ENCODE data around the gene IKBKG.

IKBKG gene

GRCh38 chrX:154506483-154507332 lies 40.7 kb upstream of the IKBKG start:
- Histone ChIP-seq H3K4me3 (ENCODE audit: severe bottlenecking) (no peak overlapping the region), H3K9me3 (ENCODE audit: severe bottlenecking) (no peaks in the 10 kb centered on the region), H3K27ac (ENCODE audit: poor library complexity, severe bottlenecking) (peak overlapping the region; percentile 40), H3K36me3 (ENCODE audit: low read depth) (no peaks in the 10 kb centered on the region), H3K27me3 (ENCODE audit: insufficient read depth, poor library complexity, severe bottlenecking) (no peaks in the 10 kb centered on the region), H3K4me1 (ENCODE audit: insufficient read depth, poor library complexity, severe bottlenecking) (peaks cover 2% of the 10 kb centered on the region)
- DNase-seq (ENCODE audit: low spot score) (no peak), ATAC-seq (ENCODE audit: low read depth) (no peak)
- no peak for TF ChIP-seq CTCF (IDR thresholded peaks at IDR 0.05; ENCODE audit: poor library complexity, severe bottlenecking)

GRCh38 chrX:154507673-154508383 lies 39.6 kb upstream of the IKBKG start:
- TF ChIP-seq CTCF (IDR thresholded peaks at IDR 0.05; ENCODE audit: poor library complexity, severe bottlenecking): no peak
- H3K27ac ChIP-seq (ENCODE audit: poor library complexity, severe bottlenecking): no peak overlapping the region
- peaks cover 2% of the 10 kb centered on the region for H3K4me1 ChIP-seq (ENCODE audit: insufficient read depth, poor library complexity, severe bottlenecking)
- ATAC-seq (ENCODE audit: low read depth) (no peak), DNase-seq (ENCODE audit: low spot score) (no peak)
- H3K36me3 ChIP-seq (ENCODE audit: low read depth): no peaks in the 10 kb centered on the region
- H3K27me3 ChIP-seq (ENCODE audit: insufficient read depth, poor library complexity, severe bottlenecking): no peaks in the 10 kb centered on the region
- H3K9me3 ChIP-seq (ENCODE audit: severe bottlenecking): no peaks in the 10 kb centered on the region
- H3K4me3 ChIP-seq (ENCODE audit: severe bottlenecking): no peak overlapping the region

GRCh38 chrX:154508384-154508745 lies 39.1 kb upstream of the IKBKG start:
- no peak for TF ChIP-seq CTCF (IDR thresholded peaks at IDR 0.05; ENCODE audit: poor library complexity, severe bottlenecking)
- Histone ChIP-seq H3K27ac (ENCODE audit: poor library complexity, severe bottlenecking) (no peak overlapping the region), H3K9me3 (ENCODE audit: severe bottlenecking) (no peaks in the 10 kb centered on the region), H3K27me3 (ENCODE audit: insufficient read depth, poor library complexity, severe bottlenecking) (no peaks in the 10 kb centered on the region), H3K4me1 (ENCODE audit: insufficient read depth, poor library complexity, severe bottlenecking) (peaks cover 2% of the 10 kb centered on the region), H3K36me3 (ENCODE audit: low read depth) (no peaks in the 10 kb centered on the region), H3K4me3 (ENCODE audit: severe bottlenecking) (no peak overlapping the region)
- no peak for ATAC-seq (ENCODE audit: low read depth)
- no peak for DNase-seq (ENCODE audit: low spot score)

GRCh38 chrX:154509455-154509854 lies 38.0 kb upstream of the IKBKG start:
- no peak for TF ChIP-seq CTCF (IDR thresholded peaks at IDR 0.05; ENCODE audit: poor library complexity, severe bottlenecking)
- Histone ChIP-seq H3K4me3 (ENCODE audit: severe bottlenecking) (no peak overlapping the region), H3K4me1 (ENCODE audit: insufficient read depth, poor library complexity, severe bottlenecking) (peaks cover 2% of the 10 kb centered on the region), H3K36me3 (ENCODE audit: low read depth) (no peaks in the 10 kb centered on the region), H3K9me3 (ENCODE audit: severe bottlenecking) (no peaks in the 10 kb centered on the region), H3K27ac (ENCODE audit: poor library complexity, severe bottlenecking) (no peak overlapping the region), H3K27me3 (ENCODE audit: insufficient read depth, poor library complexity, severe bottlenecking) (no peaks in the 10 kb centered on the region)
- ATAC-seq (ENCODE audit: low read depth) (no peak), DNase-seq (ENCODE audit: low spot score) (no peak)

GRCh38 chrX:154511761-154512160 lies 35.7 kb upstream of the IKBKG start:
- no peak for ATAC-seq (ENCODE audit: low read depth)
- Histone ChIP-seq H3K27ac (ENCODE audit: poor library complexity, severe bottlenecking) (no peak overlapping the region), H3K36me3 (ENCODE audit: low read depth) (no peaks in the 10 kb centered on the region), H3K27me3 (ENCODE audit: insufficient read depth, poor library complexity, severe bottlenecking) (no peaks in the 10 kb centered on the region), H3K4me3 (ENCODE audit: severe bottlenecking) (no peak overlapping the region), H3K4me1 (ENCODE audit: insufficient read depth, poor library complexity, severe bottlenecking) (no peaks in the 10 kb centered on the region), H3K9me3 (ENCODE audit: severe bottlenecking) (no peaks in the 10 kb centered on the region)
- DNase-seq (ENCODE audit: low spot score): no peak
- TF ChIP-seq CTCF (IDR thresholded peaks at IDR 0.05; ENCODE audit: poor library complexity, severe bottlenecking): no peak
